H9 (cell line): ENCODE results near the gene TPGS2. TPM values are rescaled to one million over a fixed set of nuclear protein-coding genes. Genes with fewer than 3 reads are reported as not detected.
"Not testable (repeated sequence)": the region's sequence is repeated elsewhere in the genome, so short reads cannot be mapped to it uniquely, and the experiment has no call there.

Source experiments
- DNase-seq: peaks from one replicate; pipeline ENCODE4 v3.0.0-alpha.2; 2017
- H2AFZ ChIP-seq: one replicate; pipeline ENCODE4 v1.6.1; 2013; ENCODE audit warnings: mild to moderate bottlenecking, low read length, control low read depth, moderate library complexity
- H2AK5ac ChIP-seq: 2 replicates; pipeline ENCODE4 v1.6.1; 2013; ENCODE audit warnings: low read length, control low read depth, mixed read lengths; ENCODE audit not compliant: insufficient read length
- H2BK120ac ChIP-seq: one replicate; pipeline ENCODE4 v1.6.1; 2013; ENCODE audit warnings: low read depth, mild to moderate bottlenecking, low read length, control low read depth, inconsistent platforms; ENCODE audit not compliant: poor library complexity, severe bottlenecking
- H2BK12ac ChIP-seq: 2 replicates; pipeline ENCODE4 v1.6.1; 2013; ENCODE audit warnings: low read length, control low read depth, mixed read lengths, low read depth; ENCODE audit not compliant: insufficient read length
- H2BK15ac ChIP-seq: 2 replicates; pipeline ENCODE4 v1.6.1; 2013; ENCODE audit warnings: low read depth, low read length, control low read depth
- H2BK20ac ChIP-seq: one replicate; pipeline ENCODE4 v1.6.1; 2013; ENCODE audit warnings: low read depth, mild to moderate bottlenecking, low read length, control low read depth, inconsistent platforms; ENCODE audit not compliant: poor library complexity, severe bottlenecking
- H2BK5ac ChIP-seq: 2 replicates; pipeline ENCODE4 v1.6.1; 2013; ENCODE audit warnings: low read length, control low read depth, mixed read lengths; ENCODE audit not compliant: insufficient read length
- H3K14ac ChIP-seq: 2 replicates; pipeline ENCODE4 v1.6.1; 2013; ENCODE audit warnings: low read length, control low read depth; ENCODE audit not compliant: insufficient read depth
- H3K18ac ChIP-seq: 2 replicates; pipeline ENCODE4 v1.6.1; 2013; ENCODE audit warnings: low read depth, mild to moderate bottlenecking, mixed read lengths, low read length, control low read depth; ENCODE audit not compliant: insufficient read length
- H3K23ac ChIP-seq: 2 replicates; pipeline ENCODE4 v1.6.1; 2013; ENCODE audit warnings: low read length, control low read depth, mixed read lengths, low read depth; ENCODE audit not compliant: insufficient read length
- H3K23me2 ChIP-seq: 2 replicates; pipeline ENCODE4 v1.6.1; 2013; ENCODE audit warnings: low read depth, mild to moderate bottlenecking, mixed read lengths, low read length, control low read depth; ENCODE audit not compliant: insufficient read length, poor library complexity, severe bottlenecking
- H3K27ac ChIP-seq: 2 replicates; pipeline ENCODE4 v1.5.1; 2013; ENCODE audit warnings: low read length, control low read depth, mixed read lengths, low read depth; ENCODE audit not compliant: insufficient read length
- H3K27me3 ChIP-seq: 2 replicates; pipeline ENCODE4 v1.6.1; 2013; ENCODE audit warnings: low read length, control low read depth, inconsistent platforms; ENCODE audit not compliant: insufficient read depth
- H3K4ac ChIP-seq: 2 replicates; pipeline ENCODE4 v1.6.1; 2013; ENCODE audit warnings: low read depth, mild to moderate bottlenecking, control low read depth, inconsistent platforms, low read length, moderate library complexity
- H3K4me1 ChIP-seq: 2 replicates; pipeline ENCODE4 v1.6.1; 2013; ENCODE audit warnings: low read length, control low read depth, inconsistent platforms; ENCODE audit not compliant: insufficient read depth
- H3K4me2 ChIP-seq: 2 replicates; pipeline ENCODE4 v1.6.1; 2013; ENCODE audit warnings: low read length, control low read depth, mixed read lengths; ENCODE audit not compliant: insufficient read length, insufficient read depth
- H3K56ac ChIP-seq: 2 replicates; pipeline ENCODE4 v1.6.1; 2013; ENCODE audit warnings: low read depth, mild to moderate bottlenecking, mixed read lengths, low read length, control low read depth; ENCODE audit not compliant: insufficient read length
- H3K79me1 ChIP-seq: 2 replicates; pipeline ENCODE4 v1.6.1; 2013; ENCODE audit warnings: low read depth, mild to moderate bottlenecking, moderate library complexity, low read length, control low read depth, inconsistent platforms; ENCODE audit not compliant: insufficient read depth, poor library complexity, severe bottlenecking
- H3K79me2 ChIP-seq: 2 replicates; pipeline ENCODE4 v1.6.1; 2013; ENCODE audit warnings: low read length, control low read depth, inconsistent platforms; ENCODE audit not compliant: insufficient read depth
- H3K9ac ChIP-seq: 2 replicates; pipeline ENCODE4 v1.6.1; 2013; ENCODE audit warnings: low read length, control low read depth, mixed read lengths; ENCODE audit not compliant: insufficient read length; ENCODE audit errors: extremely low read depth
- H3K9me3 ChIP-seq: one replicate; pipeline ENCODE4 v1.6.1; 2013; ENCODE audit warnings: low read depth, low read length, inconsistent platforms; ENCODE audit not compliant: control insufficient read depth
- H3T11ph ChIP-seq: one replicate; pipeline ENCODE4 v1.6.1; 2013; ENCODE audit warnings: mild to moderate bottlenecking, low read length, control low read depth, inconsistent platforms
- H4K20me1 ChIP-seq: one replicate; pipeline ENCODE4 v1.6.1; 2013; ENCODE audit not compliant: control insufficient read depth, insufficient read length, insufficient read depth
- H4K5ac ChIP-seq: 2 replicates; pipeline ENCODE4 v1.6.1; 2013; ENCODE audit warnings: low read depth, mild to moderate bottlenecking, mixed read lengths, low read length, control low read depth; ENCODE audit not compliant: insufficient read length
- H4K8ac ChIP-seq: replicated peaks from 2 replicates; pipeline ENCODE4 v1.6.1; 2013; ENCODE audit warnings: low read length, control low read depth, mixed read lengths, low read depth; ENCODE audit not compliant: insufficient read length
- H4K91ac ChIP-seq: 2 replicates; pipeline ENCODE4 v1.6.1; 2013; ENCODE audit warnings: low read depth, mild to moderate bottlenecking, moderate library complexity, mixed read lengths, low read length, control low read depth; ENCODE audit not compliant: insufficient read length
- H3K27ac Mint-ChIP-seq, 3 experiments: 2 replicates in 2 of 3; 3 replicates in 1 of 3; pipeline ENCODE4 v1.8.0; 2020 to 2021; ENCODE audit warnings: mixed read lengths in 3 of 3, mild to moderate bottlenecking in 1 of 3, moderate library complexity in 1 of 3
- H3K27me3 Mint-ChIP-seq: 2 replicates; pipeline ENCODE4 v1.8.0; 2021; ENCODE audit warnings: low read depth, mild to moderate bottlenecking, moderate library complexity, mixed read lengths
- H3K36me3 Mint-ChIP-seq, 3 experiments: 2 replicates in 2 of 3; 3 replicates in 1 of 3; pipeline ENCODE4 v1.8.0; 2020 to 2021; ENCODE audit warnings: low read depth in 3 of 3, mixed read lengths in 3 of 3; ENCODE audit not compliant: insufficient read depth in 1 of 3
- H3K4me1 Mint-ChIP-seq, 2 experiments: 2 replicates each; pipeline ENCODE4 v1.8.0; 2020; ENCODE audit warnings: mixed read lengths in 2 of 2
- H3K4me3 Mint-ChIP-seq, 2 experiments: 2 replicates in 1 of 2; 3 replicates in 1 of 2; pipeline ENCODE4 v1.8.0; 2020 to 2021; ENCODE audit warnings: mild to moderate bottlenecking in 2 of 2, mixed read lengths in 2 of 2, moderate library complexity in 1 of 2
- H3K9me3 Mint-ChIP-seq, 2 experiments: 2 replicates in 1 of 2; 3 replicates in 1 of 2; pipeline ENCODE4 v1.8.0; 2020; ENCODE audit warnings: mild to moderate bottlenecking in 2 of 2, mixed read lengths in 2 of 2, moderate library complexity in 1 of 2
- CTCF ChIP-seq: fragments of 200-600 bp; sonication (generic); conservative IDR thresholded peaks from 3 replicates; pipeline ENCODE4 v1.8.0; 2021; ENCODE audit warnings: antibody characterized with exemption, mild to moderate bottlenecking
- WGBS: extraction: QIAGEN DNeasy Blood & Tissue Kit; methylation state at CpG from one replicate; pipeline ENCODE4 v1.1.7; 2013; ENCODE audit warnings: missing lambda C conversion rate, low lambda C conversion rate, mixed read lengths; ENCODE audit not compliant: insufficient read length; ENCODE audit errors: extremely low coverage; 5-methylcytosine and 5-hydroxymethylcytosine counted together
- long read RNA-seq: library from polyadenylated mRNA; unstranded; transcript quantifications from one replicate; pipeline ENCODE4 v2.0.0, GENCODE V29; 2020
- total RNA-seq: library from RNA; stranded (reverse); gene quantifications from 2 replicates; pipeline ENCODE4 v1.2.1, GENCODE V29; 2021

The TPGS2 gene
- 139 and 147 TPM in 2 replicates for total RNA-seq
- long read RNA-seq, full-length matches to known transcripts: 609 of 682 reads
- long read RNA-seq, partial matches to known transcripts: 21 of 682 reads
- long read RNA-seq, other reads (novel, unspliced or antisense): 52 of 682 reads

- WGBS: no CpG with 5 or more reads among the region's 83 CpGs
- TF ChIP-seq CTCF: peak; percentile 80
- H3K79me2 ChIP-seq: no peaks in the 10 kb centered on the region
Observed at GRCh38 chr18:36828630-36829361, at the start of gene TPGS2, which contains the start of gene KIAA1328. TPGS2 (minus strand) TSS chr18:36829002; CDS start chr18:36828767, 235 bp downstream. KIAA1328 (plus strand) TSS chr18:36829127; CDS start chr18:36829139, 12 bp downstream.

GRCh38 chr18:36873826-36874225, 45.0 kb upstream of the TPGS2 start:
- not testable (repeated sequence) for H4K91ac ChIP-seq, H3K4me1 ChIP-seq, H4K20me1 ChIP-seq, H3K4me2 ChIP-seq, H2BK12ac ChIP-seq, H3K27ac ChIP-seq, H3K4me3 Mint-ChIP-seq, H3T11ph ChIP-seq, DNase-seq, H4K8ac ChIP-seq, H2BK120ac ChIP-seq, H3K14ac ChIP-seq, H4K5ac ChIP-seq, H2BK5ac ChIP-seq, H3K9ac ChIP-seq, H3K79me1 ChIP-seq, H3K23me2 ChIP-seq, H3K23ac ChIP-seq, H3K27me3 Mint-ChIP-seq, H2BK15ac ChIP-seq, H2AK5ac ChIP-seq, H3K27me3 ChIP-seq, H3K56ac ChIP-seq, H3K18ac ChIP-seq, H3K79me2 ChIP-seq, H3K4ac ChIP-seq, H2AFZ ChIP-seq, H2BK20ac ChIP-seq, H3K27ac Mint-ChIP-seq, H3K9me3 ChIP-seq
- Mint-ChIP-seq H3K36me3 (peaks cover 11 to 21% (median 13%) of the 10 kb centered on the region in 3 experiments), H3K4me1 (peaks cover 13 to 17% of the 10 kb centered on the region in 2 experiments), H3K9me3 (peaks cover 16 to 19% of the 10 kb centered on the region in 2 experiments)

More at GRCh38 chr18:36828630-36829361, at the start of gene TPGS2, which contains the start of gene KIAA1328:
- H2AK5ac ChIP-seq: no peak within 1 kb of the TSS
- Mint-ChIP-seq H3K4me1 (peaks cover 18 to 20% of the 10 kb centered on the region in 2 experiments), H3K27me3 (no peaks in the 10 kb centered on the region), H3K36me3 (peaks cover 13 to 33% (median 13%) of the 10 kb centered on the region in 3 experiments), H3K9me3 (no peaks in the 10 kb centered on the region), H3K27ac (peak within 1 kb of the TSS; percentile 93 to 97 (median 95)), H3K4me3 (peak within 1 kb of the TSS; percentile 98 to 99)
- peaks cover 3% of the 10 kb centered on the region for H3K79me1 ChIP-seq
- no peak within 1 kb of the TSS for H4K91ac ChIP-seq
- H4K8ac ChIP-seq: no peak within 1 kb of the TSS
- no peaks in the 10 kb centered on the region for H3K27me3 ChIP-seq
- H3K23me2 ChIP-seq: no peaks in the 10 kb centered on the region
- no peak within 1 kb of the TSS for H3K27ac ChIP-seq
- H3K18ac ChIP-seq: peak within 1 kb of the TSS; percentile 95
- peak within 1 kb of the TSS; percentile 44 for H2AFZ ChIP-seq
- no peak within 1 kb of the TSS for H3K23ac ChIP-seq
- H3T11ph ChIP-seq: no peak within 1 kb of the TSS
- no peaks in the 10 kb centered on the region for H3K9me3 ChIP-seq
- no peak within 1 kb of the TSS for H3K56ac ChIP-seq
- peak within 1 kb of the TSS; percentile 82 for H3K9ac ChIP-seq
- H2BK12ac ChIP-seq: no peak within 1 kb of the TSS
- H4K5ac ChIP-seq: peak within 1 kb of the TSS; percentile 42
- peak within 1 kb of the TSS; percentile 90 for H3K14ac ChIP-seq
- no peak within 1 kb of the TSS for H3K4ac ChIP-seq
- H3K4me2 ChIP-seq: peak within 1 kb of the TSS; percentile 81
- H3K4me1 ChIP-seq: no peaks in the 10 kb centered on the region
- no peaks in the 10 kb centered on the region for H4K20me1 ChIP-seq
- DNase-seq: peak; percentile 87
- H2BK20ac ChIP-seq: no peak within 1 kb of the TSS
- no peak within 1 kb of the TSS for H2BK15ac ChIP-seq
- no peak within 1 kb of the TSS for H2BK5ac ChIP-seq
- no peak within 1 kb of the TSS for H2BK120ac ChIP-seq
